Superior temporal gyrus (tissue), 1 donor: ENCODE measurements around the gene GATA5.

ENCODE experiments used
- DNase-seq: peaks from one replicate; pipeline ENCODE4 v3.0.0-alpha.2; 2016; ENCODE audit errors: extremely low spot score

The GATA5 gene

GRCh38 chr20:62454904-62455636, 20.7 kb downstream of the GATA5 start:
- no peak for DNase-seq

GRCh38 chr20:62453186-62453808, 22.5 kb downstream of the GATA5 start:
- no peak for DNase-seq

GRCh38 chr20:62452475-62453095, 23.2 kb downstream of the GATA5 start:
- DNase-seq, result no peak

GRCh38 chr20:62451970-62452369, 23.8 kb downstream of the GATA5 start:
- no peak for DNase-seq

GRCh38 chr20:62451156-62451767, 24.5 kb downstream of the GATA5 start:
- no peak for DNase-seq

- DNase-seq, result no peak
Observed at GRCh38 chr20:62449951-62450691, 25.7 kb downstream of the GATA5 start.

- DNase-seq, result no peak
Observed at GRCh38 chr20:62448788-62449187, 27.0 kb downstream of the GATA5 start.

- DNase-seq, result no peak
Observed at GRCh38 chr20:62448038-62448437, 27.8 kb downstream of the GATA5 start.

GRCh38 chr20:62446888-62447869, 28.6 kb downstream of the GATA5 start:
- DNase-seq, result no peak

- DNase-seq, result no peak
Observed at GRCh38 chr20:62446481-62446880, 29.3 kb downstream of the GATA5 start.

- no peak for DNase-seq
Observed at GRCh38 chr20:62445553-62446340, 30.0 kb downstream of the GATA5 start.

- no peak for DNase-seq
Observed at GRCh38 chr20:62444286-62444685, 31.5 kb downstream of the GATA5 start.

GRCh38 chr20:62441987-62442539, 33.7 kb downstream of the GATA5 start:
- no peak for DNase-seq

- DNase-seq, result no peak
Observed at GRCh38 chr20:62439218-62439617, 36.6 kb downstream of the GATA5 start.

GRCh38 chr20:62437927-62438326, 37.9 kb downstream of the GATA5 start:
- DNase-seq, result no peak

- no peak for DNase-seq
Observed at GRCh38 chr20:62437496-62437895, 38.3 kb downstream of the GATA5 start.

- no peak for DNase-seq
Observed at GRCh38 chr20:62436692-62437091, 39.1 kb downstream of the GATA5 start.

- no peak for DNase-seq
Observed at GRCh38 chr20:62433658-62434497, 41.9 kb downstream of the GATA5 start.
